GM19351 (cell line): Measurements from ENCODE around the gene MRNIP.

Experiments
- ATAC-seq: cut with Tn5 transposase; IDR thresholded peaks from one replicate; pipeline ENCODE4 v1.9.1; 2021; ENCODE audit warnings: mild to moderate bottlenecking, moderate library complexity; ENCODE audit not compliant: unreplicated experiment

The MRNIP gene, protein sequence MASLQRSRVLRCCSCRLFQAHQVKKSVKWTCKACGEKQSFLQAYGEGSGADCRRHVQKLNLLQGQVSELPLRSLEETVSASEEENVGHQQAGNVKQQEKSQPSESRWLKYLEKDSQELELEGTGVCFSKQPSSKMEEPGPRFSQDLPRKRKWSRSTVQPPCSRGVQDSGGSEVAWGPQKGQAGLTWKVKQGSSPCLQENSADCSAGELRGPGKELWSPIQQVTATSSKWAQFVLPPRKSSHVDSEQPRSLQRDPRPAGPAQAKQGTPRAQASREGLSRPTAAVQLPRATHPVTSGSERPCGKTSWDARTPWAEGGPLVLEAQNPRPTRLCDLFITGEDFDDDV

DNA sequence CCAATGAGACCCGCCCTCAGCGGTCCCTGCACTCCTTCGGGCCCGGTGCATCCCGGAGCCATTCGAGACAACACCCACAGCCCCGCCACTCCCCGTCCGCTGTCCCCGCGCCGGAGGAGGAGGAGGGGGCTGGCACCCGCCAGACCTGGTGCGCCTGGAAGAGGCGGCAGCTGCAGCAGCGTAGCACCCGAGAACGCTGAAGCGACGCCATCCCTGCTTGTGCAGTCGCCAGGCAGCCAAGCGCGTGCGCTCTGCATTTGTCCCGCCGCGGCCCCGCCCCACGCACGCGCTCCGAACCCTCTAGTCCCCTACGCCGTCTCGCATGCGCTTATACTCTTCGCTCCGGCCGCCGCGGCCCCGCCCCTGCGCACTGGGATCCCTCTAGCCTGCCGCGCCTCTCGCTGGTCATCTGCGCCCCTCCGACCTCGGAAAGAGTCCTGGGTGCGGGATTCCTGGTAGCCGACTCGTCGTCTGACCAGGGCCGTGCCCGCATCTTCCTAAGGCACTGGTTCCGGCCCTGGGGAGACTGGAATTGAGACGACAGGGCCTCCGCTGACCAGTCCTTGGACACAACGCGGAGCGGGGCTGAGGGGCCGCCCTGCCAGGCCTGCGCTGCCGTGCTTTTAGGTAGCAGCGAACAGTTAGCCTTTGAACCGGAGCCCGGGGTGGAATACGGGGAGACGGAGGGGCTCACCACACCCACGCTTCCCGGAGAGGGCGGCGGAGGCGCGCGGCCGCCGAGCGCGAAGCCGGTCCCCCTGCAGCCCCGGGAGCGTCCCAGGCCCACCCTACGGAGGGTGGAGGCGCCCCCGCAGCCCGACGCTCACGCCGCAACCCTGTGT is at the start of gene MRNIP:
TSS of gene MRNIP (minus strand) at position 232 of the 842 bp plus-strand sequence. CDS start at position 211, 21 bp downstream.
- peak; percentile 97 for ATAC-seq

- ATAC-seq = peak; percentile 87
Observed at GRCh38 chr5:179907556-179908324, 49.1 kb upstream of the MRNIP start, which contains the start of gene TBC1D9B. TBC1D9B (minus strand) TSS chr5:179907897; CDS start chr5:179907821, 76 bp downstream.

GRCh38 chr5:179906795-179907555 is 48.4 kb upstream of the MRNIP start:
- peak; percentile 30 for ATAC-seq

GRCh38 chr5:179906294-179906794 is 47.7 kb upstream of the MRNIP start:
- ATAC-seq = no peak

DNA sequence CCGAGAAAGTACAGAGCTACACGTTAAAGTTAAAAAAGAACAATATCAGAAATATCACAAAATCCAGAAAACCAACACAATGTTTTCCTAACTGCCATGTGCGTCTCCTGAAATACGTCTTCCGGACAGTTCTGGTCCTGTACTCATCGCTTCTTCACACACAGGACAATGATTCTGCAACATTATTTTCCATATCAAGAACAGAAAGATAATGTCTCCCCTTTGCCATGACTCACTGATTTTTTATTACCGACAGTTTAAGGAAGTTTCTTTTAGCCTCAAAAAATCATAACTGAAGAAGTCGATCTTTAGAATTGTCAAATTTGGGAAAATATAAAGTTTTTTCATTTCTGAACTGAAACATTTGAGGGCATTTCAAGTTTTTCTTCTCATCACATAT is 46.5 kb upstream of the MRNIP start:
- ATAC-seq = no peak

DNA sequence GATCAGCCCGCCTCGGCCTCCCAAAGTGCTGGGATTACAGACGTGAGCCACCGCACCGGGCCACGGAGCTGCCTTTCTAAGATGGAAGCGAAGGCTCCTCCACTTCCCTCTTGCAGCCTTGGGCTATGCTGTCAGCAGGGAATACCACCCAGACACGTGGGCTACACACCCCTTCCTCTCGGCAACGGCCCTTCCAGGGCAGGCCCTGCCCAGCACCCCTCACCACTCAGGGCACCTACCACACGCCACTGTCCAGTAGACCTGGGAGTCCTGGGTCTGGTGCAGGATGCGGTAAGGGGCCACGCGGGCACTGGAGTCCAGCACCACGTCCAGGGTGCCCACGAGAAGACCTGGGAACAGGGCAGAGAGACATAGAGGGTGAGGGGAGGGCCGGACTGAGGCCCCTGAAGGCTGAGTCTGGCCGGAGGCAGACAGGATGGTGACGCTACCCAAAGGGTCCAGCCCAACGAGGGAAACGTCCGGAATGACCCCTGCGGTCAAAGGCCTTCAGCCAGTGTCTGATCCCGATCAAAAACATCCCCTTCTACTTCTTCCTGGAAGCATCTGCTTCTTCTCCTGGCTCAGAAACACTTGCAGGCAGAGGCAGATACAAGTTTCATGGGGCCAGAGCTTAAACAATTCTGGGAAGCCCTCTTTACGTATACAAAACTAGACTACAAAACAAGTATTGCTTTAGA is 46.0 kb upstream of the MRNIP start:
- no peak for ATAC-seq

DNA sequence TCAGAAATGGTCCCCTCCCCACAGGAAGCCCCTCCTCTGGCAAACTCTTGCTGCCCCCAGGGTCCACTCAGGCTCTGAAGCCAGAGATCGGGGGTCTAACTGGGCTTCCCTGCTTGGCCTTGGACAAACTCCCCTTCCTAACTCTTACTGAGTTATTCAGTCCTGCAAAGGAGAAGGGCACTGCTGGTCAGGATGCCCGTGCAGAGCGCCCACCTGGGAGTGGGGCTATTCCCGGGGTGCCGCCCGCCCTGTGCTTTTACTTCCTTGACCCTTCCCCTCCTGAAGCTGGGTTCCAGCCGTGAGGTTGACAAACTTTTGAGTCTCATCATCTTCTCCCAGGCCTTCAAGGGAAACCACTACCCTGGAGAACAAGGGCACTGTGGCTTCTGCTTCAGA is 44.1 kb upstream of the MRNIP start:
- ATAC-seq = no peak

GRCh38 chr5:179901915-179902762 is 43.5 kb upstream of the MRNIP start:
- no peak for ATAC-seq

- ATAC-seq = no peak
Observed at GRCh38 chr5:179901462-179901861, 42.8 kb upstream of the MRNIP start.

- no peak for ATAC-seq
Observed at GRCh38 chr5:179900711-179901110, 42.1 kb upstream of the MRNIP start.

GRCh38 chr5:179900206-179900605 is 41.6 kb upstream of the MRNIP start:
- ATAC-seq = no peak

DNA sequence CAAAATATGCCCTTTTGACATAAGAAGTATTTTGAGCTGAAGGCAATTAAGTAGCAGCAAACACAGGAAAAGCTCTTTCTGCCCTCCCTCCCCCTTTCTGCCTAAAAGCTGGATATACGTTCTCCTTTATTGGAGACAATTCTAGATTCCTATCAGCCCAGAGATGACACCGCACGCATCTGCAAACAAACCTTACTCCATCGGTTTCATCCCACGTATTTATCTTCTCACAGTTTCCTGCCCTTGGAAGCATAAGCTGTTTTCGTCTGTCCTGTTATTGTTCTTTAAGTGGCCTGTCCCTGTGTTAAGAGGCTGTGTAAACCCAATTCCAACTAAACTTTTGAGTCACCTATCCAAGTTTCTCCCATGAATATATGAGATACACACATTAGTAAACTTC is 37.2 kb upstream of the MRNIP start:
- no peak for ATAC-seq

- no peak for ATAC-seq
Observed at GRCh38 chr5:179893958-179894895, 35.6 kb upstream of the MRNIP start.

GRCh38 chr5:179893076-179893957 is 34.7 kb upstream of the MRNIP start:
- ATAC-seq = no peak

GRCh38 chr5:179892255-179892654 is 33.6 kb upstream of the MRNIP start:
- ATAC-seq = no peak

GRCh38 chr5:179890751-179891682 is 32.4 kb upstream of the MRNIP start:
- ATAC-seq = no peak
